ENCODE results near the gene RBM14. TPM values are rescaled to one million over a fixed set of nuclear protein-coding genes. Genes with fewer than 3 reads are reported as not detected.
"Not testable (repeated sequence)": the region's sequence is repeated elsewhere in the genome, so short reads cannot be mapped to it uniquely, and the experiment has no call there.

The RBM14 gene
- total and polyA plus RNA-seq, 2 donors (not counting 1 experiment from before 2014, with no cell fraction given), result 52.4 to 244 TPM

- H3K27ac Mint-ChIP-seq, result peak overlapping the region; percentile 53
- POLR2A ChIA-PET, result interaction anchor here (0.6 to 1.9 kb wide), 5 partner anchors 10 to 53 kb away, joined by 3 to 8 read pairs (median 5); partner anchors contain the start of gene RBM4
- intact Hi-C loops (cut with micrococcal nuclease), result not testable (repeated sequence)
These were observed 9.8 kb upstream of the RBM14 start for GRCh38 chr11:66606608-66607007.

GRCh38 chr11:66607126-66607834, 9.2 kb upstream of the RBM14 start:
- no peaks in the 10 kb centered on the region for H3K27me3 Mint-ChIP-seq
- H3K27ac Mint-ChIP-seq, result peak overlapping the region; percentile 76
- no peak overlapping the region for H3K4me3 Mint-ChIP-seq
- Histone ChIP-seq H3K36me3 (replicated peaks in 1 of 2; ENCODE audit: control extremely low read depth in 1 of 2, control insufficient read depth in 1 of 2, extremely low read depth in 1 of 2, insufficient read depth in 2 of 2, low read length in 1 of 2) (peaks cover 0 to 19% of the 10 kb centered on the region in 2 experiments), H3K4me1 (ENCODE audit: control insufficient read depth in 2 of 2, insufficient read depth in 2 of 2, low read length in 2 of 2) (peaks cover 41 to 56% of the 10 kb centered on the region in 2 donors), H3K79me2 (ENCODE audit: control insufficient read depth, insufficient read depth, low read length) (peaks cover 14% of the 10 kb centered on the region), H4K20me1 (ENCODE audit: control insufficient read depth, insufficient read depth, low read length, poor library complexity, severe bottlenecking) (no peaks in the 10 kb centered on the region), H3K27me3 (replicated peaks in 1 of 4; ENCODE audit: control extremely low read depth in 1 of 4, control insufficient read depth in 3 of 4, insufficient read depth in 4 of 4, low read length in 3 of 4) (no peaks in the 10 kb centered on the region), H2AFZ (ENCODE audit: insufficient read depth, low read depth, low read length, poor library complexity, severe bottlenecking) (no peak overlapping the region), H3K9me3 (ENCODE audit: control extremely low read depth in 1 of 3, control insufficient read depth in 2 of 3, insufficient read depth in 1 of 3, low read length in 2 of 3) (peaks cover 0 to 7% (median 0%) of the 10 kb centered on the region in 3 donors), H3K4me3 (ENCODE audit: control extremely low read depth in 1 of 5, extremely low read depth in 1 of 5, insufficient read depth in 1 of 5, low read depth in 2 of 5, low read length in 4 of 5) (no peak overlapping the region), H3K4me2 (replicated peaks; ENCODE audit: low read depth, low read length, poor library complexity, severe bottlenecking) (no peak overlapping the region), H3K27ac (ENCODE audit: low read length in 2 of 2) (peak overlapping the region; percentile 9 to 56), H3K9ac (ENCODE audit: low read length) (no peak overlapping the region)
- intact Hi-C loops (cut with micrococcal nuclease), result no loop called here
- ChIA-PET CTCF (interaction anchor here (1.8 to 2.1 kb wide), 3 partner anchors 10 to 70 kb away, joined by 5 to 13 read pairs (median 9); partner anchors contain the start of genes RBM14 and RBM4B), POLR2A (interaction anchor here (0.6 to 1.9 kb wide), 6 partner anchors 11 to 236 kb away, joined by 3 to 8 read pairs (median 5); partner anchors contain the start of genes RBM4 and RCE1)
- 78% methylated on average over 5 of the region's 8 CpGs for WGBS (ENCODE audit: insufficient coverage)
- DNase-seq, result no peak
- peaks cover 41% of the 10 kb centered on the region for H3K4me1 Mint-ChIP-seq
- ATAC-seq (ENCODE audit: low read depth), result no peak
- H3K9me3 Mint-ChIP-seq (ENCODE audit: insufficient read depth), result no peaks in the 10 kb centered on the region
- no peak for TF ChIP-seq CTCF (IDR thresholded peaks at IDR 0.05)

More at GRCh38 chr11:66606608-66607007, 9.8 kb upstream of the RBM14 start:
- ATAC-seq (ENCODE audit: low read depth); H3K4me3 ChIP-seq (ENCODE audit: control extremely low read depth in 1 of 5, extremely low read depth in 1 of 5, insufficient read depth in 1 of 5, low read depth in 2 of 5, low read length in 4 of 5); H3K9me3 Mint-ChIP-seq (ENCODE audit: insufficient read depth); DNase-seq; H3K27me3 ChIP-seq (replicated peaks in 1 of 4; ENCODE audit: control extremely low read depth in 1 of 4, control insufficient read depth in 3 of 4, insufficient read depth in 4 of 4, low read length in 3 of 4); H4K20me1 ChIP-seq (ENCODE audit: control insufficient read depth, insufficient read depth, low read length, poor library complexity, severe bottlenecking); H3K9ac ChIP-seq (ENCODE audit: low read length); H3K79me2 ChIP-seq (ENCODE audit: control insufficient read depth, insufficient read depth, low read length); H3K9me3 ChIP-seq (ENCODE audit: control extremely low read depth in 1 of 3, control insufficient read depth in 2 of 3, insufficient read depth in 1 of 3, low read length in 2 of 3); H3K4me2 ChIP-seq (replicated peaks; ENCODE audit: low read depth, low read length, poor library complexity, severe bottlenecking); H3K27me3 Mint-ChIP-seq; H2AFZ ChIP-seq (ENCODE audit: insufficient read depth, low read depth, low read length, poor library complexity, severe bottlenecking); H3K4me3 Mint-ChIP-seq: not testable (repeated sequence)
- H3K4me1 Mint-ChIP-seq, result peaks cover 38% of the 10 kb centered on the region
- Histone ChIP-seq H3K27ac (ENCODE audit: low read length in 2 of 2) (peak overlapping the region in 1 of 2 donors; percentile 9), H3K4me1 (ENCODE audit: control insufficient read depth in 2 of 2, insufficient read depth in 2 of 2, low read length in 2 of 2) (peaks cover 34 to 49% of the 10 kb centered on the region in 2 donors), H3K36me3 (replicated peaks in 1 of 2; ENCODE audit: control extremely low read depth in 1 of 2, control insufficient read depth in 1 of 2, extremely low read depth in 1 of 2, insufficient read depth in 2 of 2, low read length in 1 of 2) (peaks cover 0 to 23% of the 10 kb centered on the region in 2 experiments)
- no CpG with 5 or more reads among the region's 3 CpGs for WGBS (ENCODE audit: insufficient coverage)
- CTCF ChIA-PET, result interaction anchor here (1.9 to 2.1 kb wide), 2 partner anchors 10 to 11 kb away, joined by 5 to 9 read pairs; partner anchors contain the start of gene RBM14

Measured in B cell (primary cell).